Fibroblast of lung (primary cell): ENCODE measurements around the gene ARIH2. TPM values are rescaled to one million over a fixed set of nuclear protein-coding genes. Genes with fewer than 3 reads are reported as not detected.

Source experiments
- DNase-seq, 2 donors: peaks; one replicate each; pipeline versions ENCODE4 v3.0.0 to v3.0.0-alpha.2; 2010; ENCODE audit warnings: low read depth in 2 of 2
- H2AFZ ChIP-seq: 2 replicates; pipeline ENCODE4 v1.5.1; 2012; ENCODE audit warnings: low read length, control low read depth, inconsistent platforms
- H3K27ac ChIP-seq: 2 replicates; pipeline ENCODE4 v1.5.1; 2011; ENCODE audit warnings: low read length, control low read depth; ENCODE audit not compliant: insufficient read depth
- H3K27me3 ChIP-seq: 2 replicates; pipeline ENCODE4 v1.5.1; 2011; ENCODE audit warnings: mild to moderate bottlenecking, low read length; ENCODE audit not compliant: control insufficient read depth, insufficient read depth
- H3K36me3 ChIP-seq: 2 replicates; pipeline ENCODE4 v1.5.1; 2011; ENCODE audit warnings: low read length; ENCODE audit not compliant: control insufficient read depth, insufficient read depth
- H3K4me1 ChIP-seq: 2 replicates; pipeline ENCODE4 v1.5.1; 2011; ENCODE audit warnings: low read length; ENCODE audit not compliant: control insufficient read depth, insufficient read depth; ENCODE audit errors: extremely low read depth
- H3K4me2 ChIP-seq: 2 replicates; pipeline ENCODE4 v1.5.1; 2011; ENCODE audit warnings: low read length, control low read depth; ENCODE audit not compliant: insufficient read depth; ENCODE audit errors: extremely low read depth
- H3K4me3 ChIP-seq, 4 experiments: fragments of 200-600 bp in 1 of 4; sonication (generic) in 1 of 4; replicated peaks in 1 of 4; 2 replicates each; pipeline ENCODE4 v1.5.1; 2011 to 2016; ENCODE audit warnings: low read length in 4 of 4, low read depth in 3 of 4, mild to moderate bottlenecking in 3 of 4, control low read depth in 2 of 4, inconsistent platforms in 1 of 4, mixed read lengths in 1 of 4; ENCODE audit not compliant: insufficient read depth in 1 of 4; ENCODE audit errors: control extremely low read depth in 1 of 4
- H3K79me2 ChIP-seq: 2 replicates; pipeline ENCODE4 v1.5.1; 2012; ENCODE audit warnings: mild to moderate bottlenecking, low read length, inconsistent platforms; ENCODE audit not compliant: control insufficient read depth, insufficient read depth
- H3K9ac ChIP-seq: 2 replicates; pipeline ENCODE4 v1.5.1; 2011; ENCODE audit warnings: mild to moderate bottlenecking, low read length, control low read depth; ENCODE audit not compliant: insufficient read depth
- H3K9me3 ChIP-seq: 2 replicates; pipeline ENCODE4 v1.5.1; 2012; ENCODE audit warnings: low read depth, low read length; ENCODE audit not compliant: control insufficient read depth, insufficient read depth
- H4K20me1 ChIP-seq: 2 replicates; pipeline ENCODE4 v1.5.1; 2011; ENCODE audit warnings: low read length; ENCODE audit not compliant: control insufficient read depth, insufficient read depth; ENCODE audit errors: extremely low read depth
- CTCF ChIP-seq, 2 donors: IDR thresholded peaks in 1 of 2; conservative IDR thresholded peaks in 1 of 2; 1 replicate in 1 of 2; 2 replicates in 1 of 2; pipeline ENCODE4 v1.5.1; 2011 to 2012; ENCODE audit warnings: low read length in 2 of 2, control low read depth in 1 of 2, inconsistent platforms in 1 of 2, low read depth in 1 of 2, mild to moderate bottlenecking in 1 of 2
- EZH2 ChIP-seq: IDR thresholded peaks from 2 replicates; pipeline ENCODE4 v1.5.1; 2012; ENCODE audit warnings: low read length, control low read depth, mild to moderate bottlenecking; ENCODE audit errors: missing control alignments
- polyA plus RNA-seq, 2 donors: library from polyadenylated mRNA; depleted of rRNA in 1 of 2; stranded (reverse) in 1 of 2; unstranded in 1 of 2; fragments of >200 nt; gene quantifications; 2 replicates each; pipeline ENCODE4 v1.2.1, GENCODE V29; 2011 to 2012; ENCODE audit warnings: missing spikeins in 1 of 2
- total RNA-seq: library from RNA; depleted of rRNA; stranded (reverse); fragments of >200 nt; gene quantifications from 2 replicates; pipeline ENCODE4 v1.2.1, GENCODE V29; 2014

Gene ARIH2
- total and polyA plus RNA-seq, 2 donors (not counting 1 experiment from before 2014, with no cell fraction given) = 71.4 to 91.7 TPM

GRCh38 chr3:49005303-49005680 lies 86.7 kb downstream of the ARIH2 start:
- no peaks in the 10 kb centered on the region for H4K20me1 ChIP-seq
- no peak overlapping the region for H3K4me3 ChIP-seq
- DNase-seq = no peak
- peaks cover 3% of the 10 kb centered on the region for H3K36me3 ChIP-seq
- H3K4me2 ChIP-seq = no peak overlapping the region
- no peak for TF ChIP-seq EZH2
- TF ChIP-seq CTCF (conservative IDR thresholded peaks at IDR 0.05 in 1 of 2, IDR thresholded peaks at IDR 0.05 in 1 of 2; ENCODE audit: low read depth in 1 of 2, low read length in 2 of 2) = no peak
- no peaks in the 10 kb centered on the region for H3K27me3 ChIP-seq
- H3K9me3 ChIP-seq = no peaks in the 10 kb centered on the region
- H2AFZ ChIP-seq = no peak overlapping the region
- H3K27ac ChIP-seq = no peak overlapping the region
- H3K79me2 ChIP-seq = peaks cover 16% of the 10 kb centered on the region
- no peak overlapping the region for H3K9ac ChIP-seq
- H3K4me1 ChIP-seq = peaks cover 4% of the 10 kb centered on the region

GRCh38 chr3:49005998-49006397 lies 87.4 kb downstream of the ARIH2 start:
- Histone ChIP-seq H4K20me1 (no peaks in the 10 kb centered on the region), H3K36me3 (peaks cover 3% of the 10 kb centered on the region), H3K4me2 (peak overlapping the region; percentile 73), H3K9me3 (no peaks in the 10 kb centered on the region), H3K79me2 (peaks cover 16% of the 10 kb centered on the region), H3K27me3 (no peaks in the 10 kb centered on the region), H3K27ac (peak overlapping the region; percentile 85), H3K9ac (no peak overlapping the region), H3K4me3 (peak overlapping the region in 2 of 4 experiments; percentile 82 to 84), H3K4me1 (peaks cover 4% of the 10 kb centered on the region), H2AFZ (no peak overlapping the region)
- TF ChIP-seq CTCF (conservative IDR thresholded peaks at IDR 0.05 in 1 of 2, IDR thresholded peaks at IDR 0.05 in 1 of 2; ENCODE audit: low read depth in 1 of 2, low read length in 2 of 2) (no peak), EZH2 (no peak)
- DNase-seq = no peak

- Histone ChIP-seq H3K4me3 (peak overlapping the region; percentile 51 to 84 (median 72)), H3K79me2 (peaks cover 21% of the 10 kb centered on the region), H3K27me3 (no peaks in the 10 kb centered on the region), H2AFZ (no peak overlapping the region), H3K4me1 (peaks cover 4% of the 10 kb centered on the region), H3K9me3 (no peaks in the 10 kb centered on the region), H4K20me1 (no peaks in the 10 kb centered on the region), H3K9ac (peak overlapping the region; percentile 71), H3K4me2 (peak overlapping the region; percentile 73), H3K27ac (peak overlapping the region; percentile 85), H3K36me3 (peaks cover 5% of the 10 kb centered on the region)
- TF ChIP-seq EZH2 = no peak
- no peak for TF ChIP-seq CTCF (conservative IDR thresholded peaks at IDR 0.05 in 1 of 2, IDR thresholded peaks at IDR 0.05 in 1 of 2; ENCODE audit: low read depth in 1 of 2, low read length in 2 of 2)
- peak; percentile 60 to 72 for DNase-seq
Measured at GRCh38 chr3:49006408-49007067, 87.9 kb downstream of the ARIH2 start.
